Head of caudate nucleus (tissue), 42 donors: ENCODE data around the gene FAM47B.

Experiments used
- DNase-seq, 42 donors: peaks; one replicate each; pipeline versions ENCODE4 v3.0.0 to v3.0.0-alpha.2; 2020 to 2021; ENCODE audit warnings: mixed read lengths in 7 of 42
- intact Hi-C: fragments of 100-400 bp; cut with DNase I; formaldehyde crosslinking; loops from one replicate; pipeline ENCODE4 v1.15.0; 2022

The FAM47B gene

GRCh38 chrX:34942496-34942895 lies at the start of gene FAM47B:
Gene FAM47B (plus strand): TSS chrX:34942796. CDS start chrX:34942832, 36 bp downstream.
- DNase-seq = no peak
- intact Hi-C loops = no loop called here

GRCh38 chrX:34893741-34894140 lies 48.9 kb upstream of the FAM47B start:
- peak in 5 of 42 donors; percentile 2 to 34 (median 5) for DNase-seq
- intact Hi-C loops = no loop called here

GRCh38 chrX:34900691-34901090 lies 41.9 kb upstream of the FAM47B start:
- peak in 2 of 42 donors; percentile 4 to 35 for DNase-seq
- intact Hi-C loops = no loop called here

GRCh38 chrX:34901761-34902160 lies 40.8 kb upstream of the FAM47B start:
- no peak for DNase-seq
- intact Hi-C loops = no loop called here

- intact Hi-C loops = no loop called here
- no peak for DNase-seq
Observed at GRCh38 chrX:34903316-34903715, 39.3 kb upstream of the FAM47B start.

GRCh38 chrX:34909151-34909550 lies 33.4 kb upstream of the FAM47B start:
- intact Hi-C loops = no loop called here
- DNase-seq = no peak

- intact Hi-C loops = no loop called here
- DNase-seq = no peak
Observed at GRCh38 chrX:34915463-34916225, 27.0 kb upstream of the FAM47B start.

GRCh38 chrX:34917146-34917545 lies 25.4 kb upstream of the FAM47B start:
- no peak for DNase-seq
- intact Hi-C loops = no loop called here

GRCh38 chrX:34918091-34918736 lies 24.4 kb upstream of the FAM47B start:
- intact Hi-C loops = no loop called here

GRCh38 chrX:34918856-34919255 lies 23.7 kb upstream of the FAM47B start:
- DNase-seq = no peak

More at GRCh38 chrX:34918091-34918736, 24.4 kb upstream of the FAM47B start:
- no peak for DNase-seq

GRCh38 chrX:34927866-34928265 lies 14.7 kb upstream of the FAM47B start:
- intact Hi-C loops = no loop called here
- no peak for DNase-seq

More at GRCh38 chrX:34918856-34919255, 23.7 kb upstream of the FAM47B start:
- intact Hi-C loops = no loop called here

- intact Hi-C loops = no loop called here
- DNase-seq = no peak
Observed at GRCh38 chrX:34943235-34943634, 639 bp downstream of the FAM47B start.

- DNase-seq = no peak
- intact Hi-C loops = no loop called here
Observed at GRCh38 chrX:34956916-34957315, 14.3 kb downstream of the FAM47B start.

GRCh38 chrX:34961662-34962061 lies 19.1 kb downstream of the FAM47B start:
- no peak for DNase-seq

GRCh38 chrX:34972206-34972605 lies 29.6 kb downstream of the FAM47B start:
- no peak for DNase-seq
- intact Hi-C loops = no loop called here

More at GRCh38 chrX:34961662-34962061, 19.1 kb downstream of the FAM47B start:
- intact Hi-C loops = no loop called here

- no peak for DNase-seq
- intact Hi-C loops = no loop called here
Observed at GRCh38 chrX:34978171-34978570, 35.6 kb downstream of the FAM47B start.

- DNase-seq = no peak
- intact Hi-C loops = no loop called here
Observed at GRCh38 chrX:34987646-34988045, 45.0 kb downstream of the FAM47B start.
